GM04504 (cell line): ENCODE data around the gene WDR91.

ENCODE experiments used
- DNase-seq: peaks from one replicate; pipeline ENCODE4 v3.0.0-alpha.2; 2012; ENCODE audit warnings: low read depth

The WDR91 gene

GRCh38 chr7:135233570-135233969, 22.2 kb upstream of the WDR91 start, which contains the start of gene STRA8:
Gene STRA8 (plus strand): TSS chr7:135233838. CDS start chr7:135240525, 6,687 bp downstream.
- no peak for DNase-seq

DNA sequence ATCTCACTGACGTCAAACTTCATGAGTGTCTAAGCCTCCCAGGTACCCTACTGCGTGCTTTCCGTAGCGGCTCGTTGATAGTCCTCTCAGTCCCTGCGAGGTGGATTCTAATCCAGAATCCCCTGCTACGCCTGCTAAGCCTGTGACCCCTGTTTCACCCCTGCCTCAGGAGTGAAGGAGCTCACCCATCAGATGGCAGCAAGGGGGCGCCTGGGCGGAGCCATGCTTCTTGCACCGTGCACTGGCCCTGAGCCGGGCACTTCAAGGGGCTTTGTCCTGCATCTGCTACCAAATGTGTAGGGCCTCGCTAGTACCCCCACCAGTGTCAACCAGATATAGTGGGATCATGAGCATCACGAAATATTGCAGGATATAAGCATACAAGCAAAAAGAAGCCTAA, 21.4 kb upstream of the WDR91 start:
- no peak for DNase-seq

DNA sequence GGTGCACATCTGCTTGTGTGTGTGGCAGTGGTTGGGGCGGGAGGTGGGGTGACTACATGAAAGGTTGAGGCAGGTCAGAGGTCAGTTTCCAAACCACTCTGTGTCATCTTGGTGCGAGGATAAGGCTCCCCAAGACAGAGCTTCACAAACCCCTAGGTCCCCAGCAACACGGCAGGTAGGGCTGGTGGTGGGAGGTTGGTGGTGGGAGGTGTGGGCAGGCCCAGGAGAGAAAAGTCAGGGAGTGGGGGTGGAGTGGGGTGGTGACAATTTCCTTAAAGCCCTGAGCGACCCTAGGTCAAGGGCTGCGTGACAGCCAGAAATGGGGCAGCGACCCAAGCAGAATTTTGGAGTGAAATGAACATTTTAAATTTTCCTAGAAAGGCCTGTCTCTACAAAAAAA, 20.8 kb upstream of the WDR91 start:
- no peak for DNase-seq

DNA sequence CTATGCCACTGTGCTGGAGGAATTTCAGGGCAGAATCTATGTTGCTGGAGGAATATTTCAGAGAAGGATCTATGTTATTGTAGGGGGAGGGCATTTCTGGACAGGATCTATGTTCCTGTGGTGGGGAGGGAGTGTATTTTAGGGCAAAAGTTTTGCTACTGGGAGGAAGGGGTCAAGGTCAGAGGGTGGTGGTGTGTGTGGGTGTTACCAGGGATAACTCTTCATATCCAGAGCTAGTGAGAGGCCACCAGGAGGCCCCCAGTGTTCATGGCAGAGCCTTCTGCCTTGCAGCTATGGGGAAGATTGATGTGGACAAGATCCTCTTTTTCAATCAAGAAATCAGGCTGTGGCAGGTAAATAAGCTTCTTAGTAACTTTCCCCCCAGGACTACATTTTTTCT, 20.4 kb upstream of the WDR91 start:
- DNase-seq: no peak

DNA sequence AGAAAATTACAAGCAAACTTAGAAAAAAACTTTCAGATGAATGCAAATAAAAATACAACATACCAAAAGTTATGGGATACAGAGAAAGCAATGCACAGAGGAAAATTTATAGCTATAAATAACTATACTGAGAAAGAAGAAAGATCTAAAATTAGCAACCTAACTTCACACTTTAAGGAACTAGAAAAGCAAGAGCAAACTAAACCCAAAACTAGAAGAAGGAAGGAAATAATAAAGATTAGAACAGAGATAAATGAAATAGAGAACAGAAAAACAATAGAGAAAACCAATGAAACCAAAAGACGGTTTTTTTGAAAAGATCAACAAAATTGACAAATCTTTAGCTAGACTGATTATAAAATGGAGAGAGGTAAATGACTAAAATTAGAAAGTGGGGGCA, 12.7 kb upstream of the WDR91 start:
- no peak for DNase-seq

- DNase-seq: no peak
Observed at GRCh38 chr7:135217645-135218509, 6.6 kb upstream of the WDR91 start.

DNA sequence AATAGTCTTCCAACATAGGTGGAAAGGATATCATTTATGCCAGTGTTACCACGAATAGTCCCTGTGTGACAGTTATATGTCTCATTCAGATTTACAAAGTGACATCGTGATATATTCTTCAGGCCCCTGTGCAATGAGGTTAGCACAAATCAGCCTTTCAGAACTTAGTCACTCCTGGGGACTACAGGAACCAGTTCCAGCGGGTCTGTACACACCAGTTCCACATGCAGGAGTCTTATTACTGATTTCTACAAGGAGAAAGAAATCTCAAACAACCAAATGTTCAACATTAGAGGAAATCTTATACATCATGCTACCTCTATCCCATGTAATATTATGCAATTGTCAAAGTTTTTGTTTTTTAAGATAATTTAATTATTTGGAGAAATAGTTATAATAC, 4.4 kb upstream of the WDR91 start:
- DNase-seq: no peak

DNA sequence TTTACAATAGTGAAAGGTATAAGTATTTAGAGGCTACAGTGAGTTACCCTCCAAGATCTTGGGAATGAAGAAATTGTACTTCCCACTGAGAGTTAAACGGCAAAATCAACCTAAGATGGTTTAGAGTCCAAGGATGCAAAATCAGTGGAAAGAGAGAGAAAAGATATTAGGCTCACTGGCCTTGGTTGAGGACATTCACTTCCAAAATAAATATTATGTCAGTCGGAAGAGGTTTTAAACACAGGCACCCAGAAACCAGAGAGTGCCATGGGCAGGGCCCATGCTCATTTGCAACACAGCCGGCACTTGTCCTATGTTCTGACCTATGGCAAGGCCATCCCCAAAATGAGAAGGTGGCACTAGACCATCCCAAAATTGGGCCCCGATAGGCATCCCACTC, 3.9 kb upstream of the WDR91 start:
- no peak for DNase-seq

- no peak for DNase-seq
Observed at GRCh38 chr7:135213831-135214230, 2.5 kb upstream of the WDR91 start.

DNA sequence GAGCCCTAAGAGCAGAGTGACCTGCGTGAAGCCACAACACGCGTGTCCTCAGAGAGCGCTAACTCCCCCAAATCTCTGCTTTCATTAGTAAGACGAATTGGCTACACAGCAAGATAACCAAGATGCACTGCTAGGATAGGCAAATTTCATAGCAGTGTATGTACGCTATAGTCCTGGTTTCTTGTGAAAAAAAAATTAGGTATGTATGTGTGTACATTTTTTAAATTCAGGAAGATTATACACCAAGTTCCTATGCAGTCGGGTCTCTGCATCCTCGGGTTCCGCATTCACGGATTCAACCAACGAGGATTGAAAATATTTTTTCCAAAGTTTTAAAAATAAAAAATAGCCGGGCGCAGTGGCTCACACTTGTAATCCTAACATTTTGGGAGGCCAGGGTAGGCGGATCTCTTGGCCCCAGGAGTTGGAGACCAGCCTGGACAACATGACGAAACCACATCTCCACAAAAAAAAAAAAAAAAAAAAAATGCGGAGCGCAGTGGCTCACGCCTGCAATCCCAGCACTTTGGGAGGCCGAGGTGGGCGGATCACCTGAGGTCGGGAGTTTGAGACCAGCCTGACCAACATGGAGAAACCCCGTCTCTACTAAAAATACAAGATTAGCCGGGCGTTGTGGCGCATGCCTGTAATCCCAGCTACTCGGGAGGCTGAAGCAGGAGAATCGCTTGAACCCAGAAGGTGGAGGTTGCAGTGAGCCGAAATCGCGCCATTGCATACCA, 790 bp upstream of the WDR91 start:
- peak; percentile 40 for DNase-seq

GRCh38 chr7:135210888-135211178, 493 bp downstream of the WDR91 start:
- DNase-seq: no peak

- no peak for DNase-seq
Observed at GRCh38 chr7:135209225-135209834, 2.0 kb downstream of the WDR91 start.

- DNase-seq: no peak
Observed at GRCh38 chr7:135208102-135208793, 3.1 kb downstream of the WDR91 start.

DNA sequence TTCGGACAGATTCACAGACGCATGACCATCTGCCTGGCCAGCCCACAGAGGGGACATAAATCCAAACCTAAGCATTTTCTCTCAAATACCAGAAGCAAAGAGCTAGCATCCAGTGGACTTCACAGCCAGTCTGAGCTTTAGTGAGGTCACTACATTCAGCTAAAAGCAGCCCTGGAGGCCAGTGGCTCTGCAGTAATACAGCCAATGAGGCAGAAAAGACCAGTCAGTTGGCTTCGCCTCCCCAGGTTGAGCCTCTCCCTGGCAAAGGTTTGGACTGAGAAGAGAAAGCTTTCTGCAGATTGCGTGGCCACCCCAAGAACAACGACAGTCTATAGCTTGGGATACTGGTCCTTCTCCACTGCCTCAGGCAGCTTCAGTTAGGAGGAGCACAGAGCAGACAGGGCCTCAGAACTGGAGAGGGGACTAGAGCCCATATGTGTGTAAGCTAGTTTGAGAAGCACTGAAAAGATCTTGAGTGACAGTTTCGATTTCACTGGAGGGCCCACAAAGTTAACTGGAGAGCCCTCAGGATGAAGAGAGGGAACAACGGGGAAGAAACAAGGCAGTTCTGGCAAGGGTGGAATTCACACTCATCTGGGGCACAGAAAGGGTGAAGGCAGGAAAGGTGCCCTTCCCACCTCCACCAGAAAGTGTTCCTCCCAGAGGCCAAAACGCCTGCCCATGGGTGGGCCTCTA, 3.8 kb downstream of the WDR91 start:
- no peak for DNase-seq

- DNase-seq: no peak
Observed at GRCh38 chr7:135206941-135207391, 4.4 kb downstream of the WDR91 start.

DNA sequence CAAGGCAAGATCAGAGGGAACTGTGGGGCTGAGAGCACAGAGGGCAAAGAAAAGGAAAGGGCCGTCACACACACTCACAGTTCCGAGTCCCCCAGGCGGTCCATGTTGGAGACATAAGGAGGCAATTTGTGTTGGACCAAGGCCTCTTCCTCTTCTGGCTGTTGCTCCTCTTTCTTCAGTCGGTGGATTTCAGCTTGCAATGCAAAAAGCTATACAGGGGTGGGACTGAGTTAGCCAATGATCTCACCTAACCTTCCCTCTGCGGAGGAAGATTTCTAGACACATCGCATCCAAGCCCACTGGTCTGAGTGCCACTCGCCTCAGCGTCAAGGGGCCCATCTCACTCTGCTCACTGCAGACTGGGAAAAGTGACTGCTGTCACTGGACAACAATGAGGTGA, 5.5 kb downstream of the WDR91 start:
- no peak for DNase-seq

- no peak for DNase-seq
Observed at GRCh38 chr7:135204876-135205275, 6.5 kb downstream of the WDR91 start.

DNA sequence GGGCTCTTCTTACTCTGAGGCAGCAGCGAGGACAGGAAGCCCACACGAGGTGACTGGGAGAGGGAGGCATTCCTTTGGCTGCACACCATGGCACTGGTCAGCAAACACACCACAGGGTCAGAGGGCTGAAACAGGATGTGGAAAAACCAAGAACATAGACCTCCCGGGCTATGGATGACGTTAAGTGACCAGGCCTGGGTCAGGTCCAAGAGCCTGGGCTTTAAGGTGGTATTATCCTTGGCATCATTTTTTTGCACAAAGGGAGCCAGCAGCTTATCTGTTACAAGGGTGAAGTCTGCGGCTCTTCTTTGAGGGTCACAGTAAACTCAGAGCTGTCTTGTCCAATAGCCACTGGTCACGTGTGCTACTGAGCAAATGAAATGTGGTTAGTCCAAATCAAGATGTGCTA, 7.0 kb downstream of the WDR91 start:
- no peak for DNase-seq

DNA sequence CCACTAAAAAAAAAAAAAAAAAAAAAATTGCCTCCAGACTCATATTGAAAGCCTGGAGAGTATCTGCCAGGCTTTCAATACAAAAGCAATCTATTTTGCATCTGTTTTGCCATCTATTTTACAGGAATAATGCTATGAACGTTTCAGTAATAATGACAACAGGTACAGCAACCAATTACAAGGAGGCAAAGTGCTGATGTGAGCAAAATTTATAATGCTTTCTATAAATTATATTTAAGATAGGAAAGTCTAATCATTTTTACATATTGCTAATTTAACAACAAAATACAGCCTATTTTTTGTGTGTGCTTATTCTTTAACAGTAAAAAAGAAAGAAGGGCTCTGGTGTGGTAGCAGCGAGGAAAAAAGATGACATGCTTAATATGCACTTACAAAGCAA, 10.0 kb downstream of the WDR91 start:
- DNase-seq: no peak

- no peak for DNase-seq
Observed at GRCh38 chr7:135200821-135201331, 10.4 kb downstream of the WDR91 start.

DNA sequence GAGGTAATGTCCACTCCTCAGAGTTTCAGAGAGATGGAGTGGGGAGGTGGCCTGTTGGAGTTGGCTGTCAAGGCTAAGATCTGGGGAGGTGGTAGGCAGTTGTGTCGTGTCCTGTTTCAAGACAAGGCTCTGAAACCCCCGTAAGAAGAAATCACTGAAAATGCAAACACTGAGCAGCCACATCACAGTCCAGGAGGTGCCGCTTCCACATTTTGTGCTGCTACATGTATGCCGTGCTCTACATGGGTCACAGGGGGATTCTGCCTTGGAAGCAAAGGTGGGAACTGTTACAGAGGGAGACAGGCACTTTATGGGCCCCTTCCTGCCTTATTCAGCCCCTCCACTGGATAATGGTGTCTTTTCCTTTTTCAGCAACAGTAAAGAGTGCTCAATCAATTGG, 11.9 kb downstream of the WDR91 start:
- no peak for DNase-seq
